ENCODE data around the gene CDC14B.
"Not testable (repeated sequence)": the region's sequence is repeated elsewhere in the genome, so short reads cannot be mapped to it uniquely, and the experiment has no call there.

CDC14B gene

GRCh38 chr9:96587338-96588315, 32.0 kb downstream of the CDC14B start:
- peaks cover 9% of the 10 kb centered on the region for H3K4me1 Mint-ChIP-seq
- H3K27ac Mint-ChIP-seq, result no peak overlapping the region
- no peaks in the 10 kb centered on the region for H3K9me3 Mint-ChIP-seq
- CTCF ChIA-PET, result no interaction called here
- peaks cover 32% of the 10 kb centered on the region for H3K27me3 Mint-ChIP-seq
- no peak overlapping the region for H3K4me3 Mint-ChIP-seq
- DNase-seq, result no peak
- no peaks in the 10 kb centered on the region for H3K36me3 Mint-ChIP-seq

- no peak for DNase-seq
- Mint-ChIP-seq H3K4me1 (peaks cover 9% of the 10 kb centered on the region), H3K9me3 (no peaks in the 10 kb centered on the region), H3K4me3 (no peak overlapping the region), H3K36me3 (no peaks in the 10 kb centered on the region), H3K27ac (no peak overlapping the region), H3K27me3 (peaks cover 25% of the 10 kb centered on the region)
- CTCF ChIA-PET, result no interaction called here
Observed at GRCh38 chr9:96585426-96585825, 34.2 kb downstream of the CDC14B start.

GRCh38 chr9:96582199-96582598, 37.4 kb downstream of the CDC14B start:
- H3K27ac Mint-ChIP-seq, H3K27me3 Mint-ChIP-seq, H3K4me3 Mint-ChIP-seq, H3K36me3 Mint-ChIP-seq, H3K9me3 Mint-ChIP-seq, H3K4me1 Mint-ChIP-seq, DNase-seq, CTCF ChIA-PET: not testable (repeated sequence)

GRCh38 chr9:96581786-96582185, 37.9 kb downstream of the CDC14B start:
- H3K36me3 Mint-ChIP-seq, result no peaks in the 10 kb centered on the region
- H3K4me1 Mint-ChIP-seq, result no peaks in the 10 kb centered on the region
- H3K27me3 Mint-ChIP-seq, result peaks cover 5% of the 10 kb centered on the region
- H3K27ac Mint-ChIP-seq, result no peak overlapping the region
- no peak for DNase-seq
- H3K9me3 Mint-ChIP-seq, result no peaks in the 10 kb centered on the region
- CTCF ChIA-PET, result no interaction called here
- no peak overlapping the region for H3K4me3 Mint-ChIP-seq

- Mint-ChIP-seq H3K27me3 (peaks cover 5% of the 10 kb centered on the region), H3K4me1 (no peaks in the 10 kb centered on the region), H3K4me3 (no peak overlapping the region), H3K9me3 (no peaks in the 10 kb centered on the region), H3K27ac (no peak overlapping the region), H3K36me3 (no peaks in the 10 kb centered on the region)
- no peak for DNase-seq
- CTCF ChIA-PET, result no interaction called here
Observed at GRCh38 chr9:96581301-96581700, 38.3 kb downstream of the CDC14B start.

GRCh38 chr9:96574931-96575351, 44.7 kb downstream of the CDC14B start:
- no peak for DNase-seq
- H3K27ac Mint-ChIP-seq, result no peak overlapping the region
- H3K4me3 Mint-ChIP-seq, result no peak overlapping the region
- H3K27me3 Mint-ChIP-seq, result peaks cover 16% of the 10 kb centered on the region
- no peaks in the 10 kb centered on the region for H3K36me3 Mint-ChIP-seq
- CTCF ChIA-PET, result no interaction called here
- no peaks in the 10 kb centered on the region for H3K9me3 Mint-ChIP-seq
- no peaks in the 10 kb centered on the region for H3K4me1 Mint-ChIP-seq

DNA sequence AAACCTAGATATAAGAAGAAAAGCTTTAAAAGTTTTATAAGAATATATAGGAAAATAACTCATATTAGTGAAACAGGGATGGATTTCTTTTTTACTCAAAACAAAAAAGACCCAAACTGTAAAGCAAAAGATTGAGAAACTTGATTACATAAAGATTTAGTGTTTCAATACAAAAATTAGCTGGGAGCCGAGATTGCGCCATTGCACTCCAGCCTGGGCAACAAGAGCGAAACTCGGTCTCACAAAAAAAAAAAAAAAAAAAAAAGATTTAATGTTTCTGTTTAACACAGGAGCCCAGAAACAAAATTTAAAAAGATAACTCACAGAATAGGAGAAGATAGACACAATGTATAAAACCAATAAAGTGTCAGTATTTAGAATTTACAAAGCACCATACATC, 45.2 kb downstream of the CDC14B start:
- CTCF ChIA-PET, result interaction anchor here (0.7 kb wide), 1 partner anchor 261 kb away, joined by 3 read pairs; no protein-coding TSS in a partner anchor
- Mint-ChIP-seq H3K4me3 (no peak overlapping the region), H3K9me3 (no peaks in the 10 kb centered on the region), H3K4me1 (no peaks in the 10 kb centered on the region), H3K36me3 (no peaks in the 10 kb centered on the region), H3K27me3 (peaks cover 16% of the 10 kb centered on the region), H3K27ac (no peak overlapping the region)
- DNase-seq, result no peak

DNA sequence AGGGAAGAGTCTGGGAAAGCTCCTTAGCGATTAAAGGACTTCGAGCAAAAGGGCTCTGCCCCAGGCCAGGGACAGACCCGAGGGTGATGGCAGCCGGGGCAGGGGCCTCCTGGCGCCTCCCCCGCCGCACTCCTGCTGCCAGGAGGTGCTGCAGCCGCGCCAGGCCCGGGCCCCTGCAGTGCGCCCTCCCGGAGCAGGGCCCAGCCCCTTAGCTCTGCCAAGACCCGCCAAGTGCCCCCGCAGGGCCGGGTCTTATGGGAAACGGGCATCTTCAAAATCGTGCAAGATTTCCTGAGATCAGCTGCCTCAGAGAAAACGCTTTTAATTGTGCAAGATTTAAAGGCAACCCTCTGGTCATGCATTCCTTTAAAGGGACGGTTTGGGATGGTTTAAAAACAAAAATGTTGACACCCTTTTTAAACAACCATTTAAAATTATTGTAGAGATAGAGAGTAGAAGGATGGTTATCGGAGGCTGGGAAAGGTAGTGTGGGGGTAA, 52.4 kb downstream of the CDC14B start:
- H3K4me3 Mint-ChIP-seq, result peak overlapping the region; percentile 73
- no peaks in the 10 kb centered on the region for H3K36me3 Mint-ChIP-seq
- peaks cover 18% of the 10 kb centered on the region for H3K27me3 Mint-ChIP-seq
- H3K4me1 Mint-ChIP-seq, result peaks cover 21% of the 10 kb centered on the region
- no peaks in the 10 kb centered on the region for H3K9me3 Mint-ChIP-seq
- DNase-seq, result no peak
- CTCF ChIA-PET, result interaction anchor here (0.9 to 2.0 kb wide), 3 partner anchors 117 to 240 kb away, joined by 4 to 8 read pairs (median 5); partner anchors contain the start of gene HABP4
- H3K27ac Mint-ChIP-seq, result no peak overlapping the region

DNA sequence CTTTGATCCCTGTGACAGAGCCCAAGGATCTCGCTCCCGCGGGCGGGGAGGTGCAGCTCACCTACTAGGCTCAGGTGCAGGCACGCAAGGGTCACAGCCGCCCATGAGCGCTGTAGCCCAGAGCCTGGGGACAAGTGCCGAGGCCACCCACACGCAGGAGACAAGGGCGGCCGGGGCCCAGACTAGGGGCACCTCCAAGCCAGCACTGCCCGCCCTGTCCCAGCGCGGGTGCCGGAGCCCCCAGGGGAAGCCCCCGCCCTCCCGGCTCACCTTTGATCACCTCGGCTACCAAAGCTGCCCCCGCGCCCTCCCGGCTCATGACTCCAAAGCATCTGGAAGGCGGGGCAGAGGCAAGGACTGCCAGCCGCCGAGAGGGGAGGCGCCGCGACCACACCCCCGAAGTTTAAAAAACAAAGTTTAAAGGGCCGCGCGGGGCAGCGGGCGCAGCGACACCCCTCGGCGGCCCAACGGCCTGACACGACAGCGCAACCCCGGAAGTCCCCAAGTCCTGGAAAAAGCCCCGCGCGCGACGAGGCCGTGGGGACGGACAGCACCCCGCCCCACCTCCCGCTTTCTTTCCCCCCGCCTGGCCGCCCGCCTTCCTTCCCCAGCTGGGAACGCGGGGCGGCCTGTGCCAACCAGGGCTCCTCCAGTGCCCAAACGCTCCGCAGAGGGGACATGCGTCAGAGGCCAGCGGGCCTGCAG, 53.0 kb downstream of the CDC14B start:
- CTCF ChIA-PET, result interaction anchor here (0.9 to 3.4 kb wide), 6 partner anchors 16 to 239 kb away, joined by 3 to 12 read pairs (median 4); partner anchors contain the start of gene HABP4
- Mint-ChIP-seq H3K4me1 (peaks cover 21% of the 10 kb centered on the region), H3K9me3 (no peaks in the 10 kb centered on the region), H3K27ac (no peak overlapping the region), H3K4me3 (peak overlapping the region; percentile 73), H3K36me3 (no peaks in the 10 kb centered on the region), H3K27me3 (peaks cover 18% of the 10 kb centered on the region)
- peak; percentile 86 for DNase-seq

- CTCF ChIA-PET, result interaction anchor here (1.0 to 3.4 kb wide), 5 partner anchors 15 to 238 kb away, joined by 3 to 12 read pairs (median 5); partner anchors contain the start of gene HABP4
- H3K9me3 Mint-ChIP-seq, result no peaks in the 10 kb centered on the region
- peak overlapping the region; percentile 73 for H3K4me3 Mint-ChIP-seq
- peaks cover 18% of the 10 kb centered on the region for H3K27me3 Mint-ChIP-seq
- no peak overlapping the region for H3K27ac Mint-ChIP-seq
- no peak for DNase-seq
- H3K4me1 Mint-ChIP-seq, result peaks cover 21% of the 10 kb centered on the region
- no peaks in the 10 kb centered on the region for H3K36me3 Mint-ChIP-seq
Observed at GRCh38 chr9:96565671-96566497, 53.8 kb downstream of the CDC14B start.

DNA sequence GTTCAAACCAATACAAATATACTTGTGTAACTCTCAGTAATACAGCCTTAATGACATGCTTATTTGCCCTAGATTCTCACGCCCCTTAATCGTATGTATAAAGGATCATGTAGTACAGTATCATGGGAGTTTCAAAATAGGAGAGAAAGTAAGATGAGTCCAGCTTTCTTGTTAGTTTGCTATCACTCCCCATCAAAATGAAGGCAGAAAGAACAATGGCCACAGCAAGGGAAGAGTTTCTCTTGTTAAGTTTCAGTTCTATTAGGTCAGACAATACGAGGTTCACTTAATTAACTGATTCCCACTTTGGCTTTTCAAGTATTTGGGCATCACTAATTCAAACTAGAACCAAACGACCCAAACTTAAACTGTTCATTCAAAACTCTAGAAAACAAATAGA, 55.4 kb downstream of the CDC14B start:
- Mint-ChIP-seq H3K4me1 (peaks cover 21% of the 10 kb centered on the region), H3K4me3 (no peak overlapping the region), H3K27ac (no peak overlapping the region), H3K36me3 (no peaks in the 10 kb centered on the region), H3K9me3 (no peaks in the 10 kb centered on the region), H3K27me3 (peaks cover 18% of the 10 kb centered on the region)
- DNase-seq, result no peak
- CTCF ChIA-PET, result interaction anchor here (3.4 kb wide), 1 partner anchor 122 kb away, joined by 12 read pairs; no protein-coding TSS in a partner anchor

DNA sequence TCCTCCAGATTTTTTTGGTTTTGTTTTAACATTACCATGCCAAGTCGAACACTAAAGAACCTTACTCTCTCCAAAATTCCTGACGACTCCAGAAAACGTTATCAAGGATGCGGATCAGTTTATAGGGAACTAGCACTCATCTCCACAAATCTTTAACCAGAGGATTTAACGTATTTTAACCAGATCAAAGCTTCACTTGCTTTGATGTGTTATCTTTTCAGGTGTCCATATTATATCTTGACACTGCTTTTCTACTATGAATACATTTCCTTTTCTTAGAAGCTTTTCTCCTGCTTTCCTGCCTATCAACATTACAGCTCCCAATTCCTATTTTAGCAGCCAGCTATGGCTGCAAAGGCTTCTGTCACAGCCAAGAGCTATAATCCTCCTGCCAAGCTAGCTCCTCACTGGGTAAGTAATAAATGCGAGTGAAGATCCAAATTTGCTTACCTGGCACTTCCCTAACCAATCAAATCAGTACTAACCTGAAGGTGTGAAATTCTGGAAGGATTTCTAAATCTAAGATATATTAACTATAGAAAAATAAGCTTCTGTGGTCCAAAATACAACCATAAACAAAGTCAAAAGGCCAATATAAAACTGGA, 60.2 kb downstream of the CDC14B start:
- peaks cover 6% of the 10 kb centered on the region for H3K27me3 Mint-ChIP-seq
- H3K36me3 Mint-ChIP-seq, result no peaks in the 10 kb centered on the region
- H3K9me3 Mint-ChIP-seq, result no peaks in the 10 kb centered on the region
- no peak overlapping the region for H3K27ac Mint-ChIP-seq
- H3K4me1 Mint-ChIP-seq, result no peaks in the 10 kb centered on the region
- no peak overlapping the region for H3K4me3 Mint-ChIP-seq
- DNase-seq, result no peak
- CTCF ChIA-PET, result no interaction called here

- no peak for DNase-seq
- Mint-ChIP-seq H3K36me3 (no peaks in the 10 kb centered on the region), H3K9me3 (no peaks in the 10 kb centered on the region), H3K27me3 (no peaks in the 10 kb centered on the region), H3K27ac (no peak overlapping the region), H3K4me3 (no peak overlapping the region), H3K4me1 (no peaks in the 10 kb centered on the region)
- CTCF ChIA-PET, result no interaction called here
Observed at GRCh38 chr9:96557921-96558320, 61.7 kb downstream of the CDC14B start.
